HepG2 (cell line): Measurements from ENCODE around the gene PTTG1IP2. TPM values are rescaled to one million over a fixed set of nuclear protein-coding genes. Genes with fewer than 3 reads are reported as not detected.

Experiments used
- ATAC-seq: fragments of 200-7000 bp; cut with Tn5 transposase; 3 replicates; pipeline ENCODE4 v1.9.1; 2020; ENCODE audit warnings: mild to moderate bottlenecking, moderate library complexity
- BruUV-seq: library from RNA; stranded (reverse); fragments of 400-500 nt; replicated peaks from 2 replicates; lab custom pipeline; 2021; lab: Mats Ljungman, UMichigan
- CTCF ChIA-PET: fragments of 300-600 bp; formaldehyde crosslinking; extraction: SDS; loops from one replicate; lab custom pipeline; 2021; ENCODE audit warnings: low total read pairs, inconsistent platforms, low intra/inter-chr PET ratio; lab: Yijun Ruan, JAX
- POLR2A ChIA-PET: fragments of 350-600 bp; sonication (Branson Sonifier 250); formaldehyde crosslinking; loops from one replicate; lab custom pipeline; 2020; ENCODE audit warnings: antibody characterized with exemption, inconsistent platforms; lab: Yijun Ruan, JAX
- DNase-seq: peaks from one replicate; pipeline ENCODE4 v3.0.0-alpha.2; 2015; ENCODE audit warnings: low spot score
- FAIRE-seq: peaks from 3 replicates; lab custom pipeline; 2011; peaks lifted over from hg19 to GRCh38; lab: Jason Lieb, UNC
- H2AFZ ChIP-seq: one replicate; pipeline ENCODE4 v1.6.1; 2011; ENCODE audit warnings: low read length, inconsistent platforms
- H3K27ac ChIP-seq: fragments of 300-600 bp; 3 replicates; pipeline ENCODE4 v1.8.0; 2011; ENCODE audit warnings: mixed run types, mild to moderate bottlenecking, mixed read lengths, low read length, inconsistent platforms; ENCODE audit not compliant: insufficient read depth; ENCODE audit errors: extremely low read length
- H3K27me3 ChIP-seq, 2 experiments: fragments of 200-600 bp in 1 of 2; 2 replicates in 1 of 2; 3 replicates in 1 of 2; pipeline versions ENCODE4 v1.6.0 to v1.8.0; 2011; ENCODE audit warnings: low read length in 2 of 2, mild to moderate bottlenecking in 2 of 2, moderate library complexity in 2 of 2, inconsistent platforms in 1 of 2; ENCODE audit not compliant: insufficient read depth in 2 of 2, control insufficient read depth in 1 of 2
- H3K36me3 ChIP-seq, 2 experiments: fragments of 200-600 bp in 1 of 2; replicated peaks in 1 of 2; 2 replicates in 1 of 2; 3 replicates in 1 of 2; pipeline versions ENCODE4 v1.5.1 to v1.8.0; 2011; ENCODE audit warnings: low read length in 2 of 2, inconsistent platforms in 1 of 2; ENCODE audit not compliant: insufficient read depth in 2 of 2, control insufficient read depth in 1 of 2
- H3K4me1 ChIP-seq: 2 replicates; pipeline ENCODE4 v1.5.1; 2012; ENCODE audit warnings: low read length, inconsistent platforms; ENCODE audit not compliant: insufficient read depth
- H3K4me2 ChIP-seq: 2 replicates; pipeline ENCODE4 v1.6.0; 2011; ENCODE audit warnings: low read depth, low read length, inconsistent platforms
- H3K4me3 ChIP-seq, 3 experiments: fragments of 200-600 bp in 1 of 3; sonication (generic), shearing (Covaris generic) in 1 of 3; replicated peaks in 1 of 3; 2 replicates each; pipeline ENCODE4 v1.5.1; 2011 to 2016; ENCODE audit warnings: low read length in 3 of 3, inconsistent platforms in 2 of 3, low read depth in 2 of 3, mild to moderate bottlenecking in 2 of 3, control low read depth in 1 of 3, mixed read lengths in 1 of 3; ENCODE audit not compliant: insufficient read depth in 1 of 3
- H3K79me2 ChIP-seq: one replicate; pipeline ENCODE4 v1.6.1; 2011; ENCODE audit warnings: low read length, inconsistent platforms; ENCODE audit not compliant: insufficient read depth
- H3K9ac ChIP-seq: 2 replicates; pipeline ENCODE4 v1.6.0; 2011; ENCODE audit warnings: mild to moderate bottlenecking, low read depth, low read length, inconsistent platforms; ENCODE audit not compliant: insufficient read depth
- H3K9me3 ChIP-seq: 2 replicates; pipeline ENCODE4 v1.5.1; 2012; ENCODE audit warnings: mild to moderate bottlenecking, low read length
- H4K20me1 ChIP-seq: 2 replicates; pipeline ENCODE4 v1.6.0; 2011; ENCODE audit warnings: inconsistent platforms, mild to moderate bottlenecking, low read length, moderate library complexity; ENCODE audit not compliant: insufficient read depth
- FOXA3 ChIP-seq: IDR thresholded peaks from 2 replicates; pipeline ENCODE4 v1.6.1; 2016; ENCODE audit warnings: missing genetic modification reagents, missing compliant biosample characterization
- FOXP1 ChIP-seq, 2 experiments: fragments of 450-650 bp in 1 of 2; IDR thresholded peaks; 2 replicates each; pipeline ENCODE4 v1.6.1; 2017 to 2018; ENCODE audit warnings: antibody characterized with exemption in 1 of 2
- GATAD2A ChIP-seq: IDR thresholded peaks from 2 replicates; pipeline ENCODE4 v1.6.1; 2016
- HMG20A ChIP-seq: IDR thresholded peaks from 2 replicates; pipeline ENCODE4 v1.6.1; 2016; ENCODE audit warnings: borderline replicate concordance
- HMGA1 ChIP-seq: sonication (generic); formaldehyde crosslinking; conservative IDR thresholded peaks from 2 replicates; pipeline ENCODE4 v1.4.0; 2020; ENCODE audit warnings: missing genetic modification reagents
- MIXL1 ChIP-seq: IDR thresholded peaks from 2 replicates; pipeline ENCODE4 v1.6.1; 2016
- PHF5A ChIP-seq: IDR thresholded peaks from one replicate; pipeline ENCODE4 v1.6.1; 2018; ENCODE audit warnings: low read depth, missing genetic modification reagents; ENCODE audit not compliant: unreplicated experiment
- POLR2G ChIP-seq: fragments of 200-400 bp; formaldehyde crosslinking; IDR thresholded peaks from 2 replicates; pipeline ENCODE4 v1.6.1; 2018; ENCODE audit warnings: mild to moderate bottlenecking, low read depth, low read length, moderate library complexity
- RARA ChIP-seq: IDR thresholded peaks from 2 replicates; pipeline ENCODE4 v1.6.1; 2016; ENCODE audit warnings: missing genetic modification reagents, missing compliant biosample characterization
- SOX13 ChIP-seq, 3 experiments: fragments of 450-650 bp in 1 of 3; sonication (generic) in 1 of 3; formaldehyde crosslinking in 1 of 3; IDR thresholded peaks in 2 of 3; conservative IDR thresholded peaks in 1 of 3; 2 replicates each; pipeline versions ENCODE4 v1.5.0 to v1.6.1; 2016 to 2020; ENCODE audit warnings: antibody characterized with exemption in 1 of 3, mild to moderate bottlenecking in 1 of 3, missing compliant biosample characterization in 1 of 3, missing genetic modification reagents in 1 of 3, moderate library complexity in 1 of 3
- U2AF1 ChIP-seq: fragments of 200-400 bp; formaldehyde crosslinking; optimal IDR thresholded peaks from 2 replicates; pipeline ENCODE3; 2017; ENCODE audit warnings: mild to moderate bottlenecking, low read depth, low read length
- XRCC5 ChIP-seq: fragments of 200-400 bp; formaldehyde crosslinking; optimal IDR thresholded peaks from 2 replicates; pipeline ENCODE3; 2017; ENCODE audit warnings: mild to moderate bottlenecking, low read length
- ZFP36 ChIP-seq: fragments of 150-350 bp; IDR thresholded peaks from 2 replicates; pipeline ENCODE4 v1.6.1; 2018; ENCODE audit warnings: borderline replicate concordance, low read length, low read depth; ENCODE audit not compliant: partially characterized antibody
- ZFYVE20 ChIP-seq: sonication (generic); formaldehyde crosslinking; IDR thresholded peaks from 2 replicates; pipeline ENCODE4 v1.8.0; 2023; ENCODE audit warnings: low read depth, mild to moderate bottlenecking, moderate library complexity, missing genetic modification reagents, borderline replicate concordance
- ZNF143 ChIP-seq: sonication (generic); formaldehyde crosslinking; IDR thresholded peaks from 2 replicates; pipeline ENCODE4 v1.4.0; 2020; ENCODE audit warnings: missing genetic modification reagents
- ZNF292 ChIP-seq: sonication (generic); formaldehyde crosslinking; IDR thresholded peaks from 2 replicates; pipeline ENCODE4 v1.8.1; 2022; ENCODE audit warnings: mild to moderate bottlenecking, low read depth, missing genetic modification reagents, borderline replicate concordance
- ZNF790 ChIP-seq: sonication (generic); formaldehyde crosslinking; IDR thresholded peaks from 2 replicates; pipeline ENCODE4 v1.8.0; 2022; ENCODE audit warnings: missing genetic modification reagents, mild to moderate bottlenecking, borderline replicate concordance
- ZNF816 ChIP-seq: sonication (generic); formaldehyde crosslinking; IDR thresholded peaks from 2 replicates; pipeline ENCODE4 v1.8.0; 2022; ENCODE audit warnings: missing genetic modification reagents, mild to moderate bottlenecking, borderline replicate concordance
- ZNF850 ChIP-seq: sonication (generic); formaldehyde crosslinking; conservative IDR thresholded peaks from 2 replicates; pipeline ENCODE4 v1.9.0; 2021; ENCODE audit warnings: mild to moderate bottlenecking, missing genetic modification reagents
- WGBS: methylation state at CpG from one replicate; pipeline ENCODE4 v1.1.6; 2017; ENCODE audit warnings: low lambda C conversion rate; 5-methylcytosine and 5-hydroxymethylcytosine counted together
- in situ Hi-C: cut with HindIII; loops from 2 replicates; pipeline ENCODE4 v1.10.0; 2017; ENCODE audit warnings: low pct_unique_long_range_greater_than_20kb; ENCODE audit not compliant: extremely low pct_ligation_motif_present
- intact Hi-C: fragments of 100-400 bp; cut with micrococcal nuclease; formaldehyde crosslinking; loops from one replicate; pipeline ENCODE4 v1.10.0; 2022; ENCODE audit not compliant: unreplicated experiment
- polyA plus RNA-seq, 8 experiments: library from polyadenylated mRNA; depleted of rRNA in 3 of 8; stranded (reverse) in 7 of 8; unstranded in 1 of 8; fragments of >200 nt; fragmentation: Illumina TruSeq in 4 of 8; extraction: Trizol in 4 of 8; gene quantifications; 2 replicates each; pipeline versions ENCODE4 v1.2.1 to v1.2.3, GENCODE V29; 2011 to 2016; ENCODE audit warnings: low read depth in 4 of 8, missing spikeins in 1 of 8, mixed read lengths in 1 of 8; ENCODE audit not compliant: insufficient read depth in 1 of 8
- total RNA-seq, 5 experiments: library from RNA; depleted of rRNA; stranded (reverse); fragments of >200 nt; fragmentation: Illumina TruSeq; extraction: Trizol; gene quantifications; 2 replicates each; pipeline ENCODE4 v1.2.3, GENCODE V29; 2016; ENCODE audit warnings: low read depth in 1 of 5
- TF ChIP-seq, protein P1 (sequence below): sonication (generic); IDR thresholded peaks from 2 replicates; pipeline ENCODE4 v1.6.1; 2016; ENCODE audit warnings: low read depth, borderline replicate concordance
- TF ChIP-seq, protein P2 (sequence below): sonication (generic); formaldehyde crosslinking; IDR thresholded peaks from 2 replicates; pipeline ENCODE4 v1.9.0; 2022; ENCODE audit warnings: low read depth, missing genetic modification reagents

PTTG1IP2 gene
- total and polyA plus RNA-seq, 2 of the 13 experiments (the other 11 are each of a cell fraction or from before 2014, with no cell fraction given): not detected

DNA sequence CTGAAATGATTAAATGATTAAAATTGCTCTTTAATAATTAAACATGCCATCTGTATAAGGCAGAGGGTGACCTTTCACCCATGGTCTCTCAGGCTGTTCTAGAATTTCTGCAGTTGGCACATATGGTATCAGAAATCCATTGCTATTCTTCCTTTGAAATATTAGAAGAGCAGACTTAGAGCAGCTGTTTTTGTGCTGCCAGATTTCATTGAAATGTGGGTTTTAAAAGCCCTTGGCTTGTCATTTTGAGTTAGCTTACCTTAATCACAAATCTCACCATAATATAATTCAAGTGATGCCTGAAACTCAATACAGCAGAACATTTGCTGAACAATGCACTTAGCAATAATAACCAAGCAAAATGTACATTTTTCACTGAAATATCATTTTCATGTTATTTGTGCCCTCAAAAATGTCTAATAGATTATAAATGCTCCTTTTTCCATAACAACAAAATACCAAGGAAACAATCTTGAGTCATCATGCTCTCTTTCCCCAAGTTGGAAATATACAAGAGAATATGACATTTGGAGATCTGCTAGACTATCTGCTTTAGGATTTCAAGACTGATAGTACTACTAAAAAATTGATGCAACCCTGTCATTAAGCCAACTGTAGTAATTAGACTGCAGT, 16.1 kb upstream of the PTTG1IP2 start (continued):
- TF ChIP-seq ZFYVE20 (CRISPR knock-in tag) (no peak), ZNF850 (CRISPR knock-in tag) (no peak)
- TF ChIP-seq, all 625 proteins: peak for 0

DNA sequence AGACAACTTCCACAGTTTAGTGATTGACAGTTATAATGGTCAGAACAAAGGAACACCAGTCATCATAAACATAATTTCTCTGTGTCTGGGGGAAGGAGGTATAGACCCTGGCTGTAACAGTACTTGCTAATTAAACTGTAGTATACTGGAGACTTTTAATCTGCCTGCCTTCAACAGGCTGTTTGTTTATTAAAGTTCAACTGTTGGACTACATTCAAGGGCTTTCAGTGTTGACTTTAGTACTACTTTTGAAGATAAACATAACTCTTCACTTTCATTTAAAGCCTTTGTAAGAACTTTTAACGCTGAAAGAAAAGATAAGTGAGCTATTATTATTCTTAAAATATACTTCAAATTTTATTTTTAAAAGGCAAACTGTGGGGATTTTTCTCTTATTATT, 15.5 kb upstream of the PTTG1IP2 start:
- Histone ChIP-seq H4K20me1 (no peaks in the 10 kb centered on the region), H3K79me2 (no peaks in the 10 kb centered on the region), H3K4me3 (no peak overlapping the region), H3K9me3 (no peaks in the 10 kb centered on the region), H3K27ac (no peak overlapping the region), H3K4me2 (peak overlapping the region; percentile 1; the same call in 1 of the 2 replicates), H3K9ac (no peak overlapping the region), H3K36me3 (no peaks in the 10 kb centered on the region), H2AFZ (no peak overlapping the region), H3K27me3 (no peaks in the 10 kb centered on the region), H3K4me1 (peaks cover 16% of the 10 kb centered on the region)
- CTCF ChIA-PET: interaction anchor here (2.0 kb wide), 1 partner anchor 175 kb away, joined by 15 read pairs; no protein-coding TSS in a partner anchor
- ATAC-seq: no peak
- intact Hi-C loops (loop anchor here (2.0 kb wide), 1 partner anchor 143 kb away; the partner anchor contains the start of gene CDK14), in situ Hi-C loops (loop anchor here (10.0 kb wide), 1 partner anchor 141 kb away; the partner anchor contains the start of gene CDK14)
- no peak for DNase-seq
- BruUV-seq: no TSS peak
- 0% methylated on average over 1 of the region's 1 CpG for WGBS
- POLR2A ChIA-PET: no interaction called here
- FAIRE-seq: no peak
- TF ChIP-seq PHF5A (no peak), ZNF292 (no peak), ZNF143 (CRISPR knock-in tag) (no peak), FOXA3 (CRISPR knock-in tag) (peak; percentile 29; the same call in 1 of the 2 replicates), ZFP36 (no peak), XRCC5 (no peak), MIXL1 (CRISPR knock-in tag) (peak; percentile 42; the same call in 1 of the 2 replicates), ZNF790 (CRISPR knock-in tag) (no peak), GATAD2A (CRISPR knock-in tag) (0 out of 2 replicates have a peak, but pooled peaks have one; percentile 15), RARA (0 out of 2 replicates have a peak, but pooled peaks have one; percentile 39), HMGA1 (CRISPR knock-in tag) (no peak), ZNF816 (no peak), U2AF1 (no peak), HMG20A (CRISPR knock-in tag) (peak; percentile 27; the same call in 1 of the 2 replicates), FOXP1 (IDR thresholded peaks at IDR 0.05) (no peak), FOXP1 (CRISPR knock-in tag; IDR thresholded peaks at IDR 0.05) (peak; percentile 22; the same call in 1 of the 2 replicates), SOX13 (IDR thresholded peaks at IDR 0.05) (no peak), SOX13 (CRISPR knock-in tag; conservative IDR thresholded peaks at IDR 0.05 in 1 of 2, IDR thresholded peaks at IDR 0.05 in 1 of 2) (peak in 1 of 2 experiments; percentile 19; a peak in 1 of 4 replicates), POLR2G (no peak)
- TF ChIP-seq, protein P1, sequence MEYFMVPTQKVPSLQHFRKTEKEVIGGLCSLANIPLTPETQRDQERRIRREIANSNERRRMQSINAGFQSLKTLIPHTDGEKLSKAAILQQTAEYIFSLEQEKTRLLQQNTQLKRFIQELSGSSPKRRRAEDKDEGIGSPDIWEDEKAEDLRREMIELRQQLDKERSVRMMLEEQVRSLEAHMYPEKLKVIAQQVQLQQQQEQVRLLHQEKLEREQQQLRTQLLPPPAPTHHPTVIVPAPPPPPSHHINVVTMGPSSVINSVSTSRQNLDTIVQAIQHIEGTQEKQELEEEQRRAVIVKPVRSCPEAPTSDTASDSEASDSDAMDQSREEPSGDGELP: no peak
- TF ChIP-seq, protein P2, sequence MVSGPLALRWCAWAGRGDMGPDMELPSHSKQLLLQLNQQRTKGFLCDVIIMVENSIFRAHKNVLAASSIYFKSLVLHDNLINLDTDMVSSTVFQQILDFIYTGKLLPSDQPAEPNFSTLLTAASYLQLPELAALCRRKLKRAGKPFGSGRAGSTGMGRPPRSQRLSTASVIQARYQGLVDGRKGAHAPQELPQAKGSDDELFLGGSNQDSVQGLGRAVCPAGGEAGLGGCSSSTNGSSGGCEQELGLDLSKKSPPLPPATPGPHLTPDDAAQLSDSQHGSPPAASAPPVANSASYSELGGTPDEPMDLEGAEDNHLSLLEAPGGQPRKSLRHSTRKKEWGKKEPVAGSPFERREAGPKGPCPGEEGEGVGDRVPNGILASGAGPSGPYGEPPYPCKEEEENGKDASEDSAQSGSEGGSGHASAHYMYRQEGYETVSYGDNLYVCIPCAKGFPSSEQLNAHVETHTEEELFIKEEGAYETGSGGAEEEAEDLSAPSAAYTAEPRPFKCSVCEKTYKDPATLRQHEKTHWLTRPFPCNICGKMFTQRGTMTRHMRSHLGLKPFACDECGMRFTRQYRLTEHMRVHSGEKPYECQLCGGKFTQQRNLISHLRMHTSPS (CRISPR knock-in tag): no peak
